GM19438 (cell line): ENCODE results near the gene THOC7.

Experiments used
- ATAC-seq: cut with Tn5 transposase; IDR thresholded peaks from one replicate; pipeline ENCODE4 v1.9.1; 2021; ENCODE audit warnings: low read depth; ENCODE audit not compliant: unreplicated experiment

THOC7 gene

GRCh38 chr3:63847718-63848450 is 15.7 kb downstream of the THOC7 start:
- ATAC-seq = no peak

GRCh38 chr3:63845215-63845614 is 18.4 kb downstream of the THOC7 start:
- no peak for ATAC-seq

- no peak for ATAC-seq
Observed at GRCh38 chr3:63842127-63842526, 21.5 kb downstream of the THOC7 start.

GRCh38 chr3:63841704-63842103 is 21.9 kb downstream of the THOC7 start:
- no peak for ATAC-seq

- no peak for ATAC-seq
Observed at GRCh38 chr3:63832395-63832794, 31.2 kb downstream of the THOC7 start.

- no peak for ATAC-seq
Observed at GRCh38 chr3:63830526-63830925, 33.1 kb downstream of the THOC7 start.

- ATAC-seq = no peak
Observed at GRCh38 chr3:63824309-63824708, 39.3 kb downstream of the THOC7 start.

- no peak for ATAC-seq
Observed at GRCh38 chr3:63819151-63819398, 44.5 kb downstream of the THOC7 start, which contains the start of gene C3orf49. Gene C3orf49 (plus strand): TSS chr3:63819299. CDS start chr3:63819472, 173 bp downstream.

GRCh38 chr3:63818282-63819150 is 45.1 kb downstream of the THOC7 start:
- peak; percentile 72 for ATAC-seq

- ATAC-seq = no peak
Observed at GRCh38 chr3:63817225-63817624, 46.4 kb downstream of the THOC7 start.

GRCh38 chr3:63814237-63814636 is 49.4 kb downstream of the THOC7 start:
- ATAC-seq = no peak

GRCh38 chr3:63809607-63810006 is 54.0 kb downstream of the THOC7 start:
- no peak for ATAC-seq

GRCh38 chr3:63808633-63809032 is 55.0 kb downstream of the THOC7 start:
- ATAC-seq = no peak

GRCh38 chr3:63807961-63808565 is 55.5 kb downstream of the THOC7 start:
- no peak for ATAC-seq

GRCh38 chr3:63803911-63804310 is 59.7 kb downstream of the THOC7 start:
- ATAC-seq = no peak

GRCh38 chr3:63800097-63800496 is 63.5 kb downstream of the THOC7 start:
- ATAC-seq = no peak

- ATAC-seq = no peak
Observed at GRCh38 chr3:63798949-63799348, 64.7 kb downstream of the THOC7 start.

GRCh38 chr3:63798544-63798943 is 65.1 kb downstream of the THOC7 start:
- no peak for ATAC-seq

- ATAC-seq = no peak
Observed at GRCh38 chr3:63795438-63795837, 68.2 kb downstream of the THOC7 start.

GRCh38 chr3:63791974-63792373 is 71.6 kb downstream of the THOC7 start:
- ATAC-seq = no peak
